Activated T-cell treated with anti-CD3 and anti-CD28 coated beads, Interleukin-2, amount 50 U/mL, for 72 hours (primary cell): Measurements from ENCODE around the gene NLGN4X. TPM values are rescaled to one million over a fixed set of nuclear protein-coding genes. Genes with fewer than 3 reads are reported as not detected.

Experiments
- ATAC-seq, 2 donors: fragments of 150-1000 bp; cut with Tn5 transposase; replicated peaks in 1 of 2; 2 replicates each; pipeline ENCODE4 v1.10.0; 2021; ENCODE audit warnings: moderate library complexity in 2 of 2, mild to moderate bottlenecking in 1 of 2
- DNase-seq, 2 donors: peaks; one replicate each; pipeline ENCODE4 v3.0.0; 2021 to 2022; ENCODE audit warnings: mixed read lengths in 1 of 2
- H3K27ac Mint-ChIP-seq: one replicate; pipeline ENCODE4 v1.8.0; 2022; ENCODE audit warnings: mild to moderate bottlenecking, moderate library complexity, mixed read lengths
- H3K27me3 Mint-ChIP-seq: one replicate; pipeline ENCODE4 v1.8.0; 2022; ENCODE audit warnings: low read depth, mixed read lengths
- H3K36me3 Mint-ChIP-seq, 2 donors: one replicate each; pipeline ENCODE4 v1.8.0; 2022; ENCODE audit warnings: mixed read lengths in 2 of 2, mild to moderate bottlenecking in 1 of 2; ENCODE audit not compliant: insufficient read depth in 2 of 2
- H3K4me1 Mint-ChIP-seq: one replicate; pipeline ENCODE4 v1.8.0; 2022; ENCODE audit warnings: low read depth, mixed read lengths
- H3K4me3 Mint-ChIP-seq, 2 donors: one replicate each; pipeline ENCODE4 v1.8.0; 2022; ENCODE audit warnings: mild to moderate bottlenecking in 2 of 2, mixed read lengths in 2 of 2, moderate library complexity in 2 of 2
- H3K9me3 Mint-ChIP-seq, 2 donors: one replicate each; pipeline ENCODE4 v1.8.0; 2022; ENCODE audit warnings: mixed read lengths in 2 of 2
- total RNA-seq, 2 donors: library from RNA; stranded (reverse); gene quantifications; one replicate each; pipeline ENCODE4 v1.2.3, GENCODE V29; 2022

Gene NLGN4X
- total RNA-seq, 2 donors from 2014 or later = 0.31 TPM; not detected in 1

- DNase-seq (no peak), ATAC-seq (peak in 1 of 2 donors; percentile 18)
- no peaks in the 10 kb centered on the region for H3K27me3 Mint-ChIP-seq
- no peak overlapping the region for H3K4me3 Mint-ChIP-seq
- no peak overlapping the region for H3K27ac Mint-ChIP-seq
- peaks cover 2 to 3% of the 10 kb centered on the region in 2 donors for H3K9me3 Mint-ChIP-seq
- H3K36me3 Mint-ChIP-seq = no peaks in the 10 kb centered on the region
- H3K4me1 Mint-ChIP-seq = no peaks in the 10 kb centered on the region
Measured at GRCh38 chrX:6203462-6204215, 25.0 kb downstream of the NLGN4X start.

DNA sequence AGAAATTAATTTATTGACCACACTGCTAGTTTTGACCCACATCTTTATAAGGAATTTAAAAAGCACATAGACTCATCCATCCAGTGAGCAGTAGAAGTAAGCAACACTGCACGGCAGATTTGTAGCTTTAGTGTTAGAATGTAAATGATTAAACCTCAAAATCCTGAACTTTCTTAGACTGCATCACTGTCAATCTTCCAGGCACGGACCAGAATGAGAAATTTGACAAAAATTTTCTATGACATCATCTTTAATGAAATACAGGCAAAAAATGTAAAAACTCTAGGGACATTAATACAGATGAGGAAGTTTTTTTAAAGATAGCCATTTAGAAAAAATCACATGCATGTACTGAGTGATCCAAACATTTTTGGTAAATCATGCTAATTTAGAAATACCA, 29.2 kb downstream of the NLGN4X start:
- H3K27ac Mint-ChIP-seq = no peak overlapping the region
- H3K4me3 Mint-ChIP-seq = no peak overlapping the region
- H3K36me3 Mint-ChIP-seq = no peaks in the 10 kb centered on the region
- no peaks in the 10 kb centered on the region for H3K27me3 Mint-ChIP-seq
- H3K4me1 Mint-ChIP-seq = no peaks in the 10 kb centered on the region
- H3K9me3 Mint-ChIP-seq = peaks cover 0 to 1% of the 10 kb centered on the region in 2 donors
- ATAC-seq (no peak), DNase-seq (no peak)

DNA sequence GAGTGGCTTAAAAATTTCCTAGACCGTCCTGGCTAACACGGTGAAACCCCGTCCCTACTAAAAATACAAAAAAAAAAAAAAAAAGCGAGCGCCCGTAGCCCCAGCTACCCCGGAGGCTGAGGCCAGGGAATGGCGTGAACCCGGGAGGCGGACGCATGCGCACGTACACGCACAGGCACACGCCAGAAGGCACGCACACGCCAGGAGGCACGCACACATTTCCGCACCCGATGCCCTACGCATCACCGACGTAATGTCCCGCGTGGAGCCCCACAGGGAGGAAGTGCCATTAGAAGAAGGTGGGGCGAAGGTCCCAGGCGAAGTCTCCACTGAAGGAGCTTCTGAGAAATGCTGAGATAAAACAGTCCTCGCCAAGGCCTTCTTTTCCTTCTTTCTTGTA, 41.4 kb downstream of the NLGN4X start:
- H3K27me3 Mint-ChIP-seq = no peaks in the 10 kb centered on the region
- no peak overlapping the region for H3K4me3 Mint-ChIP-seq
- ATAC-seq (no peak), DNase-seq (no peak)
- no peaks in the 10 kb centered on the region for H3K9me3 Mint-ChIP-seq
- no peaks in the 10 kb centered on the region for H3K4me1 Mint-ChIP-seq
- H3K27ac Mint-ChIP-seq = no peak overlapping the region
- H3K36me3 Mint-ChIP-seq = no peaks in the 10 kb centered on the region

DNA sequence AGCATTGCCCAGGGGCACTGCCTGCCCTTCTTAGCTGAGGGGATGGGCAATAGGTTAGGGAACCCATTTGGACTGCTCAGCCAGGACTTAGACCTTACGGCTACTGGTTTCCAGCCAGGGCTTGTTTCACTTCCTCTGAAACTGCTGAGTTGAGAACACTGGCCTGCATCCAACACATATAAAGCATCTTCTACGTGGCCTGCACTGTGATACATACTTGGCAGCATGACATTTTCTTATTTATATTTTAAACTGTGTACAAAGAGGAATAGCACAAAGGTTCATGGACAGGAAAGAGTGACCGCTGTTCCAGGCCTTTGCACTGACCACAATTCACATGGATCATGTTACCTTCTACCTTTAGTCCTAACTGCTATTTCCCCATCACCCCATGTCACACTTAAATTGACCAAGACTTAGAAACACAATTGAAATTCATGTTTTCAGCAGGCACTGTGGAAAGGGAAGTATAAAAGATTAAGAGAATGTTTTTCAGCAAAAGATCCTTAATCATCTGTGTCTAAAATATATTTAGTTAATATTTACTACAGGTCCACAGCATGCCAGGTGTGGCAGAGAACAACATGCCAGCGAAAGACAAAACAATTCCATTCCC, 43.7 kb downstream of the NLGN4X start:
- H3K27ac Mint-ChIP-seq = no peak overlapping the region
- peaks cover 2 to 8% of the 10 kb centered on the region in 2 donors for H3K9me3 Mint-ChIP-seq
- no peaks in the 10 kb centered on the region for H3K4me1 Mint-ChIP-seq
- H3K4me3 Mint-ChIP-seq = no peak overlapping the region
- DNase-seq = no peak
- no peaks in the 10 kb centered on the region for H3K27me3 Mint-ChIP-seq
- ATAC-seq = no peak
- H3K36me3 Mint-ChIP-seq = no peaks in the 10 kb centered on the region

GRCh38 chrX:6175914-6176313, 52.8 kb downstream of the NLGN4X start:
- H3K9me3 Mint-ChIP-seq = peaks cover 0 to 2% of the 10 kb centered on the region in 2 donors
- H3K36me3 Mint-ChIP-seq = no peaks in the 10 kb centered on the region
- DNase-seq (no peak), ATAC-seq (no peak)
- no peaks in the 10 kb centered on the region for H3K4me1 Mint-ChIP-seq
- no peak overlapping the region for H3K27ac Mint-ChIP-seq
- no peak overlapping the region for H3K4me3 Mint-ChIP-seq
- H3K27me3 Mint-ChIP-seq = no peaks in the 10 kb centered on the region

DNA sequence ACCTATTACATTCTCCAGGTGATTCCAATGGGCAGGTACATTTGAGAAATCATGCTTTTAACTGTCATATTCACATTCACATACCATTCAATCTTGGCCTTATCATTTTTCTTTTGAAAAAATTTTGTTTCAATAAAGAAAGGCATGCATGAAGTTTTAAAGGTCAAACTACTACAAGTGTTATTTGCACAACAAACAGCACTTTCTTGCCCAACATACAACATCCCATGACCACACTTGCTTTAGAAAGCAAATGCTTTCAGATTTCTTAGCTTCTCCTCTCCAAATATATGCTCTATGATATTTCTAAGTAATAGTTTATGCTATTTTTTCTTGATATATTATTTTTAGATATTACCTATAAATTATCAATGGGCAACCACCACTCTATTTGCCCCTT, 58.2 kb downstream of the NLGN4X start:
- H3K27ac Mint-ChIP-seq = no peak overlapping the region
- ATAC-seq (no peak), DNase-seq (no peak)
- H3K4me3 Mint-ChIP-seq = no peak overlapping the region
- no peaks in the 10 kb centered on the region for H3K9me3 Mint-ChIP-seq
- no peaks in the 10 kb centered on the region for H3K4me1 Mint-ChIP-seq
- no peaks in the 10 kb centered on the region for H3K36me3 Mint-ChIP-seq
- no peaks in the 10 kb centered on the region for H3K27me3 Mint-ChIP-seq

DNA sequence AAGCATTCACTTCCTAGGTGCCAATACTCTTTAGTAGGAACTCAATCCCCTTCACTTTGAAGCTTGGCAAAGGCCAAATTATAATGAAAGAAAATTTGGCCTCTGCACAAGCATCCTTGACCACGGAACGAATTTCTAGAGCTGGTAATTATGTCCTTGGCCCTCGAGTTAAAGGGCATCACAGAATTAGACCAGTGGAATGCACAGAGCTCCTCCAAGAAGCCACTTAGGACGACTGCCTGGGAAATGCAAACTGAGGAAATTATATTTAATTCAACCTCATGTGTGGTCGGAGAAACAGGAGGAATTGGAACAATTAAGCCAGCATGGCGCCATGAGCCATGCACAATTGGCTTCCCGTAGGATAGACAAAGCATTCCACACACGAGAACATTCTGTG, 59.3 kb downstream of the NLGN4X start:
- H3K27ac Mint-ChIP-seq = no peak overlapping the region
- no peak overlapping the region for H3K4me3 Mint-ChIP-seq
- H3K36me3 Mint-ChIP-seq = no peaks in the 10 kb centered on the region
- ATAC-seq (no peak), DNase-seq (no peak)
- H3K27me3 Mint-ChIP-seq = no peaks in the 10 kb centered on the region
- no peaks in the 10 kb centered on the region for H3K4me1 Mint-ChIP-seq
- H3K9me3 Mint-ChIP-seq = no peaks in the 10 kb centered on the region

DNA sequence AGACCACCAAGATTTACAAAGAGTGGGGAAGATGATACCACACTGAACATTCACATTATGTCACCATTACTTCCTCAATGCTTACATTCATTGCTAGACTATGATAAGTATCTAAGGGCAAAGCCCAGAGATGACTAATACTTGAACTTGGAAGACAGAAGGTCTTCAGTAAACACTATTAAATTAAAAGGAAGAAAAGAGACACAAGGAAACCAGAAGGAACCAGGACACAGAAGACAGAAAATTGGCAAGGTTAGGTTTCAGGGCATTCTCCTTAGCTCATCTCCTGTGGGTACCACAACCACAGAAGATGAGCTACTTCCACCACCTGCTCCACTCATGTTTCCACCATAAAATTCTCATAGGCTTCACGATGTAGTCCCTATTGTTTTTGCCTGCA, 64.9 kb downstream of the NLGN4X start:
- Mint-ChIP-seq H3K9me3 (peaks cover 0 to 1% of the 10 kb centered on the region in 2 donors), H3K4me3 (no peak overlapping the region), H3K27me3 (no peaks in the 10 kb centered on the region), H3K4me1 (no peaks in the 10 kb centered on the region), H3K27ac (no peak overlapping the region), H3K36me3 (no peaks in the 10 kb centered on the region)
- DNase-seq (no peak), ATAC-seq (no peak)

DNA sequence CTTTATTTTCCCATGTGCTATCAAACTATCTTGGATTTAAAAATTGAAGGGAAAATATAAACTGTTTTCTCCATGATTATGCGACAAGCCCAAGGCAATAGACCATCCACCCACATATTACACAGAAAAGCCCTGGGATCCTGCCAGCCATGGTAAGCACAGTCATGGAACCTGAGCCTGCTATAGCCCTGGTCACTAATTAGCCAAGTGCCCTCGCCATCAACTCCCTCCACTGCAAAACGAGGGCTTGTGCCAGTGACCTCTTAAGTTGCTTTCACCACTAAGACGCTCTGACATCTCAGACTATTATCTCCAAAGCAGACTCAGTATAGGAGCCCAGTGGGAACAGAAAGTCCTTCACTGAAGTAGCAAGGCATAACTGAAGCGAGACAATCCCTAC, 69.2 kb downstream of the NLGN4X start:
- Mint-ChIP-seq H3K27me3 (no peaks in the 10 kb centered on the region), H3K4me1 (no peaks in the 10 kb centered on the region), H3K36me3 (no peaks in the 10 kb centered on the region), H3K9me3 (peaks cover 0 to 1% of the 10 kb centered on the region in 2 donors), H3K4me3 (no peak overlapping the region), H3K27ac (no peak overlapping the region)
- DNase-seq (no peak), ATAC-seq (no peak)

DNA sequence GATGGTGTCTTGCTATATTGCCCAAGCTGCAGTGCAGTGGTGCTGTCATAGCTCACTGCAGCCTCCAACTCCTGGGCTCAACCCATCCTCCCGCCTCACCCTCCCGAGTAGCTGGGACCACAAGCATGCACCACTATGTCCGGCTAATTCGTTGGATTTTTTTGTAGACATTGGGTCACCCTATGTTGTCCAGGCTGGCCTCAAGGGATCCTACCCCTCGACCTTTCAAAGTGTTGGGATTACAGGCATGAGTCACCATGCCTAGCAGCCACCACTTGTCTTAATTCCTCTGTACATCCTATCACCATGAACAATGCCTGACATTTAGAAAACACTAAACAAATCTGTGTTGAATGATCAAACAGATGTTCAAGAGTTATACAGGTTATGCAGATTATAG, 76.7 kb downstream of the NLGN4X start:
- H3K9me3 Mint-ChIP-seq = peaks cover 0 to 1% of the 10 kb centered on the region in 2 donors
- no peak for ATAC-seq
- H3K27me3 Mint-ChIP-seq = no peaks in the 10 kb centered on the region
- H3K27ac Mint-ChIP-seq = no peak overlapping the region
- DNase-seq = no peak
- no peak overlapping the region for H3K4me3 Mint-ChIP-seq
- H3K4me1 Mint-ChIP-seq = no peaks in the 10 kb centered on the region
- no peaks in the 10 kb centered on the region for H3K36me3 Mint-ChIP-seq

- Mint-ChIP-seq H3K9me3 (peaks cover 0 to 3% of the 10 kb centered on the region in 2 donors), H3K4me3 (no peak overlapping the region), H3K36me3 (no peaks in the 10 kb centered on the region), H3K4me1 (no peaks in the 10 kb centered on the region), H3K27me3 (no peaks in the 10 kb centered on the region), H3K27ac (no peak overlapping the region)
- no peak for DNase-seq
- ATAC-seq = no peak
Measured at GRCh38 chrX:6149060-6149872, 79.4 kb downstream of the NLGN4X start.

DNA sequence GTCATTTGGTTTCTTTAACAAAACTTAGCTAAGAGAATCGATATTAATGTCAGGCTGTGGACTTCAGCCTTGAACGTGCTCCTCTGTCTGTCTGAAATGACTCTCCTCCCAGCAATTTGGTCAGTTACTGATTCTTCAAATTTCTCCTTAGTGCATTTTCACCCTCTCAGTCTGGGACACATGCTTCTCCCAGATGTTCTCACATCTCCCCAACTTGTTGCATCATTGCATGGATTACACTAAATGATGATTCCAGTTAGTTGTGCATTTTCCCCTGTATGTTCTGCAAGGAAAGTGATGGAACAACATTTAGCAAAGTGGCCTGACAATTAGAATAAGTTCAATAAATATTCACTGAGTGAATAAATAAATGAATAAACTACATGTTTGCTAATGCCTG, 94.4 kb downstream of the NLGN4X start:
- no peak overlapping the region for H3K27ac Mint-ChIP-seq
- no peaks in the 10 kb centered on the region for H3K4me1 Mint-ChIP-seq
- peaks cover 0 to 2% of the 10 kb centered on the region in 2 donors for H3K9me3 Mint-ChIP-seq
- no peaks in the 10 kb centered on the region for H3K36me3 Mint-ChIP-seq
- no peak overlapping the region for H3K4me3 Mint-ChIP-seq
- DNase-seq (no peak), ATAC-seq (no peak)
- H3K27me3 Mint-ChIP-seq = peaks cover under 1% of the 10 kb centered on the region

GRCh38 chrX:6132970-6133369, 95.7 kb downstream of the NLGN4X start:
- H3K4me1 Mint-ChIP-seq = no peaks in the 10 kb centered on the region
- H3K27me3 Mint-ChIP-seq = no peaks in the 10 kb centered on the region
- H3K36me3 Mint-ChIP-seq = no peaks in the 10 kb centered on the region
- H3K27ac Mint-ChIP-seq = no peak overlapping the region
- H3K9me3 Mint-ChIP-seq = peaks cover 0 to 2% of the 10 kb centered on the region in 2 donors
- ATAC-seq (no peak), DNase-seq (no peak)
- no peak overlapping the region for H3K4me3 Mint-ChIP-seq
